ENCODE data around the gene ASPRV1.

The ASPRV1 gene

DNA sequence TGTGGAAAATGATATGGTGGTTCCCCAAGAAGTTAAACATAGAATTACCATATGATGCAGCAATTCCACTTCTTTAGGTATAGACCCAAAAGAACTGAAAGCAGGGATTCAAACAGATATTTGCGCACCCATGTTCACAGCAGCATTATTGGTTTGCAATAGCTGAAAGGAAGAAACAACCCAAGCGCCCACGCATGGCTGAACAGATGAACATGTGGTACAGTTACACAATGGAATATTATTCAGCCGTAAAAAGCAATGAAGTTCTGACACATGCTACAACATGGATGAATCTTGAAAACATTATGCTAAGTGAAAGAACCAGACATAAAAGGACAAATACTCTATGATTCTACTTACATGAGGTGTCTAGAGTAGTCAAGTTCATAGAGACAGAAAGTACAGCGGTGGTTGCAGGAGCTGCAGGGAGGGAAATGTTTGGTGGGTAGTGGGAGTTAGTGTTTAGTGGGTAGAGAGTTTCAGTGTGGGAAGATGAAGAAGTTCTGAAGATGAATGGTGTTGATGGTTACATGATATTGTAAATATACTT is 26.7 kb upstream of the ASPRV1 start:
- no peak for DNase-seq (ENCODE audit: low spot score)

DNA sequence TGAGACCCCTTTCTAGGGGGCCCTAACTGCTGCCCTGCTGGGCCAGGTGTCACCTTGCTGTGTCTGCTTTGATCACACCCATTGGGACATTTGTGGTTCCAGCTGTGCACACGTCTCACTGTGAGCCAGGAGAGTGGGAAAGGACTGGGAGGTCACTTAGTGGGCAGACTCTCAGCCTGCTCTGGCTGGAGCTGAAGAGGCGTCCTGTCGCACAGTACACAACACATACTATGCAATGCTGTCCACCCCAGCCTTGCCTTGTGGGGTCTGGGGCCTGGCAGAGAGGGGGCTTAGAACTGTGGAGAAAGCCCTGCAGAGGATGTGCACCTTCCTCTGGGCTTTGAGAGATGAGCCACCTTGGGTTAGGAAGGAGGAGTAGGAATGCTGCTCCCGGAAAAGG is 25.3 kb upstream of the ASPRV1 start:
- DNase-seq (ENCODE audit: low spot score): no peak

DNA sequence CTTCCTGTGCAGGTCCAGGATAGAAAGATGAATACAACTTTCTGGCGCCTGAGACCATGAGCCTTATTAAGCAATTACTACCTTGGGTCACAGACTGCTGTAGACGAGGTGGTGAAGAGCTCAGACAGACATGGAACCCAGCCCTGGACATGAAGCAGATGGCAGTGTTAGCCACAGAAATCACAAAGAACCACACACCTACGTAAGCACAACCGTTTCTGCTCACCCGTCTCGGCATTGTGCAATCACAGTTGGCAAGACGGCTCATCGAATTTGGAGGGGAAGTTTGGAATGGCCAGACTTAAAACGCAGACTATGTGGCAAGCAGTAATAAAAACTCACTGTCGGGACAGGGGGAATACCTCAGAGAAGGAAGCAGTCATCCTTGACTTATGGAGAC is 24.3 kb upstream of the ASPRV1 start:
- DNase-seq (ENCODE audit: low spot score): no peak

DNA sequence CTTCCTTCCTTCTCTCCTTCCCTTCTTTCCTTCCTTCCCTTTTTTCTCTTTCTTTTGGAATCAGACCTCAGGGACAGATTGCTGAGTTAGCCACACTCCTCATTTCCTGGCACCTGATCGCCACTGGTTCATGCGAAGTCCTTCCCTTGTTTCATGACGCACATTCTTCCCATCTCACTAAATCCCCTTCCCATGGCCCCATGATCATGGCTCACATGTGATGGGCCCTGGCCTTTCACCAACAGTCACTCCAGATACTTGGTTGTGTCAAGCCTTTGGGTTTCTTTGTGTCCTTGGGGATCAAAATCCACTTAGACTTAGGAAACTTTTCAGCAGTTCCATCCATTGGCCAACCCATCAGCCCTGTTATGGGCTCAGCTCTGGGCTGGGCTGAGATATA is 23.8 kb upstream of the ASPRV1 start:
- no peak for DNase-seq (ENCODE audit: low spot score)

DNA sequence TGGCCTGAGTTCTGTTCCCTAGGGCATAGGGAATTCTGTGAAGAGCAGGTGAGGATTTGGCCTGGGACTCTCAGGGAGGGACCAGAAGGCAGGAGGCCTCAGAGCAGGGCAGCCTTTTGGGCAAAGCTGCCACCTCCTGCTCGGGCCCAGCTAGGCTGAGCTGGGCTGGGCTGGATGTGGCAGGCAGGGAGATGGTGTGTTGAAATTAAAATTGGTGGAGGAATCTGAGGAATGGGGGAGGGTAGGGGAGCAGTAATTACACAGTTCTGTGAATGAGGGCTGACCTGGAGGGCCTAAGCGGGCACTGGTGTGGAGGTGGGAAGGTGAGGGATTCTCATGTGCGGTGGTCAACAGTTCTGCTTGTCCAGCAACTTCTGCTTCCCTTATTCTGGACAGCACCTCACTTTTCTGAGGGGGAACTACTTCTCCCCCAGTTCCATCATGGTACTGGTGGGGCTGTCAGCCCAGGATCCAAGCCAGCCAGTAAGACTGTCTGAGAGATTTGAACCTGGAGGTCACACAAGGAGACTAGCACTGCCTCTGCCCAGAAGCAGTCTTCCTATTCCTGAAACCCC is 22.0 kb upstream of the ASPRV1 start:
- no peak for DNase-seq (ENCODE audit: low spot score)

DNA sequence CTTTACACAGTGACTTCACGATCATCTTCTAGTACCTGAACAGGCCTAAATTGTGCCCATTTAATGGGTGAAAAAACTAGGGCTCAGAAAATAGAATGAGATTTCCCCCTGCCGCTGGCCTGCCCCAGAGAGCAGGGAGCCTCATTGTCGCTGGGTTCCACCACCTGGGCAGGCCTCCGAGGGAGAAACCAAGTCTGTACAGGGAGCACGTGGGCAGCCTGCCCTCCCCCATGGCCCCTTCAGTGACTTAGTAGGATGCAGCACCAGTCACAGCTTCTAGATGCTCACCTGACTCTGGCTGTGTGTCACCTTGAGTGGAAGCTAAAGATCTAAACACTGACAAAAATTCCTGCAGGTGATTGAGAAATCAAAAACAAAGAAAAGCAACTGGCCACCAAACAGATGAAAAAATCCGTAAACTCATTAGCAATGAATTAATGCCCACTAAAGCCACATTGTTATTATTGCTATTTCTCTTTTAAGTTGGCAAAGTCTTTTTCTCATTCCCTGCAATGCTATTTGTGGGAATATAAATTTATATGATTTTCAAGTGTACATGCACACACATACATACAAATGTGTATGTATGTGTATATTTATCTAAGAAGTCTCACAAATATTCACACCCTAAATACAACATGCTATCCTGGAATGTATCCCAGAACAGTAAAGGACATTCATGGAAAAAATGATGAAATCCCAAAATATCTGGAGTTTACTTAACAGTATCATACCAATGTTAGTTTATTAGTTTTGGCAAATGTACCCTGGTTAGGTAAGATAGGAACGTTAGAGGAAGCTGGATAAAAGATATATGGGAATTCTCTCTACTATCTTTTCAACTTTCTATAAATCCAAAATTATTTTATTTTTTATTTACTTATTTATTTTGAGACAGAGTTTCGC is 18.7 kb upstream of the ASPRV1 start:
- DNase-seq (ENCODE audit: low spot score): no peak

DNA sequence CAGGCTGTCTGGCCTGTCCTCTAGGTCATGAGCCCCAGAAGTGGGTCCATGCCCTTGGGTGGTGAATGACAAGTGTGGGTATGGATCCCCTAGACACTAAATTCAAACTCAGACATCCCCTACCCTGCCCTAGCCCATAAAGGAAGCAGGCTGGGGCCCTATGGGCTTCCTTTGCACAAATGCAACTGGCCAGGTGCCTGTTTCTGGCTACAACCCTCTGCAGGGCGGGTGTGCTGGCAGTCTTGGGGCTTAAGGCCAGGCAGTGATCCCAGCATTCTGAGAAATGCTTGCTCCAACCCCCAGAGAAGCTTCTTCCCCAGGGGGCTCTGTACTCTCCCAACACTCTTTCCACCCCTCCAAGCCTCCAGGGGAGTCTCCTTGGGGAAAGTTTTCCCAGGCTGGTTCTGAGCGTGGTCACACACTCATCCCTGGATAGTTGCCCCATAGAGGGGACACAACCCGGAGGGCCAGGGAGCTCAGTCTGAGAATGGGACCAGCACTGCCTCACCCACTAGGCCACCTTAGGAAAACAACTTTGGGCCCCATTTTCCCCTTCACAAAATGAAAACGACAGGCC is 16.6 kb upstream of the ASPRV1 start:
- DNase-seq (ENCODE audit: low spot score): no peak

DNA sequence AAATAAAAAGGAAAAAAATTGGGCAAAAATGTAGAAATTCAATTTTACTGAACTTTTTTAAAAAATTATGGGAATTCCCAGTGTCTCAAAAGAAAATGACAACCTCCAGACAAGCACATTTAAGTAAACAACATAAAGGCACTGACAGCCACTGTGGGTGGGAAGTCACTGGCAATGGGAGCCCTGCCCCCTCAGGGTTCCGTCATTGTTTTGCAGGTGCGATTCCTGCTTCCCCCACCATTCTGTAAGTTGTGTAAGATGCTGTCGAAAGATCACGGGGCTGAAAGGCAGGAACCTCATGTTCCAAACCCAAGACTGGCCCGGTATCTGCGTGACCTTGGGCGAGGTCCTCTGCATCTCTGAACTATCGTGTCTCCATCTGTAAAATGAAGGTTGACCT is 15.8 kb upstream of the ASPRV1 start:
- DNase-seq (ENCODE audit: low spot score): no peak

DNA sequence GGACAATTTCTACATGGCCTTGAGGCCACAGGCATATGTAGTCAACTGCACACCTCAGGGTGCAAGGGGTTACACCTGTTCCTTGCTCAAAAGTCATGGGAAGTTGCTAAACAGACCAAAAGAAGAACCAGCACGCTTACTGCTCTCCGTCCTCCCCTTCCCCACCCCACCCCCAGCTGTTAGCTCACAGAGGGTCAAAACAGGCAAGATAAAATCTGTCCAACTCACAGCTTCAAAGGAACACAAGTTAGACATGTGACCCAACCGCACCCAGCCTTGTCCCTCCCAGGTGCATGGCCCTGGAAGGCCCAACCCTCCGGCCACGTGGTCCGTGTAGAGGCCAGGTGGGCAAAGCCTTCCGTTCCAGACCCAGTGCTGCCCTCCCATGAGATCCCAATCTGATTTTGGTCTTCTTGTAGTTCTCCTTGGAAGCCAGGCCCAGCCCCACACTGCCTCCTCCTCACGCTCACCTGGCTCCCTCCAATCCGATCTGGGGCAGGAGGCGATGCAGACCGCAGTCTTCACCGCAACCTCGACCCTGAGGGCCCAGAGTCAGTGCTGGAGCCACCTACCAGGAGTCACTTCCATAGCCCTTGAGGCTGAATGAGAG is 14.5 kb upstream of the ASPRV1 start:
- DNase-seq (ENCODE audit: low spot score): no peak

DNA sequence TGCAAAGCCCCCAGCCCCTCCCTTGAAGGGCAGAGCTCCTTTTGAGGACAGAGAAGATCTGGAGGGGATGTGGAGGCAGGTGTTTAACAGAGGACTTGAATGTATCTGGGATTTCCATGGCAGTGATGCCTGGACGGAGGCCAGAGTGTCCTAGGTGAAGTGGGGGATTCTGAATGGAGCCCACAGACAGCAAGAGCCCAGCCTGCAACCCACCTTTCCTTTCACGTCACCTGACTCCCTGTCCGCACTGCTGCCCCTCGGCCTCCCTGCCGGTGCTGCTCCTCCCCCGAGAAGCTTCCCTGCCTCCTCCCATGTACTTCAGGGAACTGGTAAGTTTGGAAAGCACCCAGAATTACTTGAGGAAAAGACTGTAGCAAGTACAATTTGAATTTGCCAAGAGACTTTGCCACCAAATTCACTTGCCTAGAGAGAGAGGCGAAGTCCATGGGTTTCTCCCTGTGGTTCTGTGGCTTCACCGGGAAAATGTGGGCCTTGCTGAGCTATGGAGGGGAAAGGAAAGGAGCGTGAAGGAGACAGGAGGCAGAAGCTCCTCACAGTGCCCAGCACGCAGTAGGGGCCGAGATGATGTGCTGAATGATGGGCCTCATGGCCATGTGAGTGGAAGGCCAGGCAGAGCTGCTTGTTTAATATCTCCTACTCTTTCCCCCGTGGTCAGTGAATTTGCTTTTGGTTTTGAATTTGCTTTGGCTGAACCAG is 13.9 kb upstream of the ASPRV1 start:
- DNase-seq (ENCODE audit: low spot score): peak; percentile 52

DNA sequence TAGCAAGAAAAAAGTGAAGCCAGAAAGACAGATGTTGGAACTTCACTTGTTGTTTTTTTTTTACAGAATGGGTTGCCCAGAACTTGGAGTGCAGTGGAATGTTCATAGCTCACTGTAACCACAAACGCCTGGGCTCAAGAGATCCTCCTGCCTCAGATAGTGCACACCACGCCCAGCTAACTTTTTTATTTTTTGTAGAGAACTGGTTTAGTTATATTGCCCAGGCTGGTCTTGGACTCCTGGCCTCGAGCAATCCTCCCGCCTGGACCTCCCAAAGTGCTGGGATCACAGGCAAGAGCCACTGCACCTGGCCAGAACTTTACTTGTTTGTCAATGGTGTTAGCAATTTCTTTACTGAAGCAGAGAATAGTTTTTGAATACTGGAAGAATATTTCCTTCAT is 11.9 kb upstream of the ASPRV1 start:
- DNase-seq (ENCODE audit: low spot score): no peak

DNA sequence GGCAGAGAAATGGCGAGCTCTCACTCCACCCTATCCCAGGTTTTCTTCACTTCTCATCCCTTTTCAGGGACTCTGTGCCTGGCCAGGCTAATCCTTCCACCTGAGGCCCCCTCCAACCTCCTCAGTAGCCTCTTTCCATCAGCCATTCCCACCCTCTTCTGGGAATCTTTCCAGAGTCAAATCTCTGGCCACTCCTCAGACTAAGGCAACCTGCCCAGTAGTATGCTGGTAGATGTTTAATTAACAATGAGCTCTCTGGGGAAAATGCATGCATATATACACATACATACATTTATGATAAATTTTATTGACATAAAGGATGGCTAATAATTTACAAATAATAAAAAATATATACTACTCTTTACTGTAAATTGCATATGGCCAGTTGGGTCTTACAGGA is 11.4 kb upstream of the ASPRV1 start:
- no peak for DNase-seq (ENCODE audit: low spot score)

DNA sequence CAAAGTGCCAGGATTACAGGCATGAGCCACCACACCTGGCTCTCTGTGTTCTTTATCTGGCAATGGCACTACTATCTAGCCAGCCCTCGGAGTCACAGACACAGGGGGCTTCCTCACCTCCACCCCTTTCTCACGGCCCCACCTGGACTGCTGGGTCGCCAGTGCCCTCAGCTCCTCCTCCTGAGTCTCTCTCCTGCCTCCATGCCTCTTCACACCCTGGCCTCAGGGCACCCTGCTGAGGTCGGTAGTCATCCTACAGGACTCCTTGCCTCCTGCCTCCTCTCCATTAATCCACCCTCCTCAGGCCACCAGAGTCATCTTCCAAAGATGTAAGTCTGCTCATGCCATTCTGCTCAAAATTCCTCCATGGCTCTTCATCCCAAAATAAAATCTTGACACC is 8.6 kb upstream of the ASPRV1 start:
- DNase-seq (ENCODE audit: low spot score): no peak

DNA sequence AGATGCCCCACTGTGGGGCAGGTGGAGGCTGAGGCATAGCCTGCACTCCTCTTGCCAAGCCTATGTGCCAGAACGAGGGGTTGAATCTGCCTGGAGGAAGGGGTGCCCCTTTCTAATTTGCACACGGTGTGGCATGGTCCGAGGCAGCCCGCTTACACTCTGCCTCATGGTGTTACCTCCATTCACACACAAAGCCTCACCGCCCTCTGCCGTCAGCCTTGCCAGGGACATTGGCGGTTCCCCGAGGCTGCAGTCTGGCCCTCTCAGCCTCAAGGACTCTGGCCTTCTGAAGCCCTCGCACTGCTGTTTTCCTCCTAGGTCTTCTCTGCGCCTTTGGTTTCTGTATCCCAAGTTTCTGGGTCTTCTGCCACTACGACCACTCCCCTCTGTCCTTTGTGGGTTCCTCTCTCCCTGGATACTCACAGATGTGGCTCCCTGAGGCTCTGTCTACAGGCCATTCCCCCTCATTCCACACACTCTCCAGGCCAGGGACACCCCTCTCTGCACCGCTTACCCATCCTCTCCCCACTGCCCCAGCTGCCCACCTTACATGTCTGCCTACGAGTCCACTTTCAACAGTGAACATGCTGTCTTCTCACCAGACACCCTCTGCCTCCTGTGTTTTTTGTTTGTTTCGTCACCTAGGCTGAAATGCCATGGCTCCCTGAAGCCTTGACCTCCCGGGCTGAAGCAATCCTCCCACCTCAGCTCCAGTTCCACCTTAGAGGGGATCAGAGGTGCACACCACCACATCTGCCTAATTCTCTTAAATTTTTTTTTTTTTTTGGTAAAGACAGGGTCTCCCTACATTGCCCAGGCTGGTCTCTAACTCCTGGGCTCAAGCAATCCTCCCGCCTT is 7.9 kb upstream of the ASPRV1 start:
- no peak for DNase-seq (ENCODE audit: low spot score)

DNA sequence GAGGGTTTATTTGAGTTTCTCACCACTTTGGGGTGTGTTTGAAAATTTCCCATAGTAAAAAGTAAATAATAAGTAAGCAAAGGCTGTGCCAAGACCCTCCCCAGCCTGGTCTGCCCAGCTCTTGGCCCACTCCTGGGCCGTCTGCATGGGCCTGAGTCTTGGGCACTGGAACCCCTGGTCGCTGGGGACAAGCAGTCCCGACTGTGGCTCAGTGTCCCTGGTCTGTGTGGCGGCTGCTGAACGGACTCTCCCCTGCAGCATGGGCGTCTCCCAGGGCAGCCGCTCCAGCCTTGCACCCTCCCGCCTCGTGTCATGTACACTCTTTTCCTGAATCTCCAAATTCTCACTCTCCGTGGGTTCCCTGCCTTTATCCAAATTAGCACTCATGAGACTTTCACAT is 7.2 kb upstream of the ASPRV1 start:
- no peak for DNase-seq (ENCODE audit: low spot score)

DNA sequence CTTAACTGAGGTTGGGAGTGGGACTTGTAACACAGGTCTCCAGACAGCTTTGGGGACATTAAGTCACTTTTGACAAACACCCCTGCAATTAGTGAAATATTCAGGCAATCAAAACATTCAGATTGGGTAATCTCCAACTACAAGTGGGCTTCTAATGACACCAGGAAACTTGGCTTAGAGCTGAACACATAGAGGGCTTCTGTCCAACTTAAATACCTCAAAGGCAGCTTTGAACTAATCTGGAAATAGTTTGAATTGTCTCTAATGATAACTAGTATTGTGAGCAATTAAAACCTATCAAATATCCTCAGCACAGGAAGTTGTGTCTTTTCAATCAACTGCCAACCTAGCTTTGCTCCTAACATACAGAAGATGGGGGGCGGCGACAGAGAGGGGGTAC is 5.1 kb upstream of the ASPRV1 start:
- DNase-seq (ENCODE audit: low spot score): no peak

DNA sequence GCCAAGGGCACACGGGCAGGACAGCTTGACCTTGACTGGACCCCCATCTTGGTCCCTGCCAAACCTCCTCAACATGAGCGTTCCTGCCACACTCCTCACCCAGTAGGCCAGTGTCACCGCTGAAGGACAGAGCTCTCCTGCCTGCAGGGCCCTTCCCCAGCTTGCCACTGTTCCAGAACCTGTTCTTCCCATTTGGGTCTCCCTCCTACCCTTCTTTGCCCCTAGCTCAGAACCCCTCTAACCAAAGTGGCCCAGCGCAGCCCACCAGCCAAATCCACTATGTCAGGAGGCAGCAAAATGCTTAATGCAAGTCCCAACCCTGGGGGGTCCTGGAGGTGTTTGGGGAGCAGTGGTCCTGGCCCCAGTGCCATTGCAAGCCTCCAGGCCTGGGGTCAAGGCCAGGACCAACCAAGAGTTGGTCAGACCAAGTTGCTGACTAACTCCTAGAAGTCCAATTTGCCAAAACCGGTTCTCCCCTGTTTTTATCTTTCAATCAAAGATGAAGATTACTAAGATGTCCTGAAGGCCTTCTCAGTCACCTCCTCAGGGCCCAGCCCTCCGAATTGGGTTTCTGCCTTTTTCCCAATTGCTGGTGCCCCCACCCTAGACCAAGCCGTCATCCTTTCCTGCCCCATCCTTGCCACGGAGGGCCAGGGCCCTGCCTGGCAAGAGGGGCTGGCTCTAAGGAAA is 4.5 kb upstream of the ASPRV1 start:
- DNase-seq (ENCODE audit: low spot score): no peak

DNA sequence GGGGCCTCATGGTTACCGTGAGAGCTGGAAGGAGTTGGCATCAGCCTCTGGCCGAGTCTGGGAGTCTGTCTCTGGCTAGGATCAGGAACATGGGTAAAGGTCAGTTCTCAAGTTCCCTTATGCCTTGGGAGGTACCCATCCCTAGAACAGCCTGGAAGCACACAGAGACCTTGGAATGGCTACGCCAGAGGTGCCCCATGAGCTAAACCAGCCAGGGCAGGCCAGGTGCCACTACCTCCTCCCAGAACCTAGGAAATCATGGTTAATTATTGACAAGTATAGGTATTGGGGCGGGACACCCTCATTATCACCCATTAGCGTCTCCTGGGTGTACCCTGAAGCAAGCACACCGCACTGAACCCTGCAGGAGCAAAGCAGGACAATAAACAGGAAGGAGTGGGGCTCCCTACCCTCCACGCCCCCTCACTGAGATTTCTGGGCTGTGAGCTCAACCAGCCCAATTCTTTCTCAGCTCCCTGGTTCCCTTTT is 3.0 kb upstream of the ASPRV1 start:
- DNase-seq (ENCODE audit: low spot score): no peak

DNA sequence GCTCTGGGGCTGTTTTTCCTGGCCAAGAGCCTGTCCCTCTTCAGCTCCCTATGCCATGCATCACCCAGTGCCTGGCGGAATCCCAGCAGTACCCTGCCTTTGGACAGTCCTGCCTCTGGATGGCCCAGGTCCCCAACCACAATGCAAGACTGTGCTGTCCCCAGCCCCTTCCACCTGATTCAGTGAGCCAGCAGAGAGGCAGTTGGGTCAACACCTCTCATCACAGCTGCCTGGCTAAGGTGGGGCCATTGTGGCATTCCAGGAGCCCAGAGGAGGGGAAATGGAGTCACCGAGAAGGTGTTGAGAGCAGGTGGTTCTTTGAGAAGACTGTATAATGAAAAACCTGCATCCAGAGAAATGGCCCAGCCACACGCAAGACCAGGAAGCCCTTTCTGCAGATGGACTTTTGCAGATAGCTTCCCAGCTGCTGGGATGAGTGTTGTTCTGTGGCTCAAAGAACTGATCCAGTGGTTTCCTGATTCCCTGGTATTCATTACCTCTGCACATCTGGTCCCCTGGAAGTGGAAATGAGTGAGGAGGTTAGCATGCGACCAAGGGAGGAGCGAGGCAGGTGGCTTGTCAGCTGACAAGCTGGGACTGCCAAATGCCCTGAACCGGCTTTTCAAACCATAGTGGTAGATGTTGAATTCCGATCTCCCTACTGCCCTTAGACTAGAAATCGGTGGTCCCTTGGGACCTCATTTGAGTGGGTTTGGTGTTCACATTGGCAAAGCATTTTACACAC is 1.7 kb upstream of the ASPRV1 start:
- no peak for DNase-seq (ENCODE audit: low spot score)

DNA sequence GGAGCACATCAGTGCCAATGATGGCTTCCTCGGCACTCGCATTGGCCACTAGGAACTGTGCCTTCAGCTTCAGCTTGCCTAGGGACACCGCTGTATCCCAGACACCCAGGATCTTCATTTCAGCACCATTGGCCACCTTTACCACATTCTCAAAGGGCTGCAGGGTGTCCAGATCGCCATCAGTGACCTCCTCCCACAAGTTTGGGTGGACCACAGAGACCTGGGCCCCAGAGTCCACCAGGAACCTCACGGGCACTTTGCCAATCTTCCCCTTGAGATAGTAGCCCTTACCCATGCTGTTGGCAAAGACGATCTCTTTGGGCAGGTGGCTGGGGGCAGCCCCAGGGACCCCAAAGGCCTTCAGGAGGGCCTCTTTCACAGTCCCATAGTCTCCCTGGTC is 610 bp downstream of the ASPRV1 start:
- DNase-seq (ENCODE audit: low spot score): no peak
